Measurements from ENCODE around the gene SHANK1.

GRCh38 chr19:50679177-50680125, 40.2 kb downstream of the SHANK1 start:
- TF ChIP-seq CTCF (IDR thresholded peaks at IDR 0.05) (no peak), POLR2A (IDR thresholded peaks at IDR 0.05) (no peak)
